WTC11 (cell line): ENCODE results near the gene LIMCH1. TPM values are rescaled to one million over a fixed set of nuclear protein-coding genes. Genes with fewer than 3 reads are reported as not detected.

Experiments
- ATAC-seq: fragments of 200-7000 bp; cut with Tn5 transposase; 2 replicates; pipeline ENCODE4 v1.10.0; 2021; ENCODE audit warnings: mild to moderate bottlenecking, moderate library complexity
- CTCF ChIA-PET: fragments of 300-600 bp; sonication (Branson Sonifier 250); formaldehyde crosslinking; loops from one replicate; lab custom pipeline; 2021; ENCODE audit warnings: antibody characterized with exemption; lab: Charles Lee
- POLR2A ChIA-PET: fragments of 350-600 bp; sonication (Branson Sonifier 250); formaldehyde crosslinking; loops from one replicate; lab custom pipeline; 2021; ENCODE audit warnings: antibody characterized with exemption; lab: Charles Lee
- DNase-seq: peaks from one replicate; pipeline ENCODE4 v3.0.0; 2021; ENCODE audit warnings: low spot score
- H3K27ac Mint-ChIP-seq: 2 replicates; pipeline ENCODE4 v1.8.0; 2021; ENCODE audit warnings: mixed read lengths
- H3K27me3 Mint-ChIP-seq: 2 replicates; pipeline ENCODE4 v1.8.0; 2021; ENCODE audit warnings: low read depth, mild to moderate bottlenecking, moderate library complexity, mixed read lengths
- H3K36me3 Mint-ChIP-seq: 2 replicates; pipeline ENCODE4 v1.8.0; 2021; ENCODE audit warnings: mixed read lengths
- H3K4me1 Mint-ChIP-seq: 2 replicates; pipeline ENCODE4 v1.8.0; 2022; ENCODE audit warnings: mixed read lengths
- H3K4me3 Mint-ChIP-seq: 2 replicates; pipeline ENCODE4 v1.8.0; 2021; ENCODE audit warnings: mild to moderate bottlenecking, moderate library complexity, mixed read lengths
- H3K9me3 Mint-ChIP-seq: 2 replicates; pipeline ENCODE4 v1.8.0; 2021; ENCODE audit warnings: mixed read lengths
- AR ChIP-seq: fragments of 250-450 bp; sonication (Bioruptor Pico); IDR thresholded peaks from 2 replicates; pipeline ENCODE4 v1.9.0; 2021; ENCODE audit warnings: mild to moderate bottlenecking
- CREB1 ChIP-seq: sonication (generic); formaldehyde crosslinking; IDR thresholded peaks from 2 replicates; pipeline ENCODE4 v1.8.0; 2023; ENCODE audit warnings: mild to moderate bottlenecking, missing genetic modification reagents
- EMX1 ChIP-seq: fragments of 250-450 bp; sonication (Bioruptor Pico); IDR thresholded peaks from 2 replicates; pipeline ENCODE4 v1.8.0; 2021; ENCODE audit warnings: mild to moderate bottlenecking
- FOXJ3 ChIP-seq: sonication (generic); formaldehyde crosslinking; IDR thresholded peaks from 2 replicates; pipeline ENCODE4 v1.9.0; 2021; ENCODE audit warnings: missing genetic modification reagents, mild to moderate bottlenecking, borderline replicate concordance
- FOXP1 ChIP-seq: sonication (generic); formaldehyde crosslinking; IDR thresholded peaks from 2 replicates; pipeline ENCODE4 v1.8.0; 2022; ENCODE audit warnings: missing genetic modification reagents, mild to moderate bottlenecking, moderate library complexity, borderline replicate concordance
- HMGA2 ChIP-seq: fragments of 250-450 bp; sonication (Bioruptor Pico); IDR thresholded peaks from 2 replicates; pipeline ENCODE4 v1.4.0; 2021; ENCODE audit warnings: mild to moderate bottlenecking, moderate library complexity
- IRF2 ChIP-seq: sonication (generic); formaldehyde crosslinking; IDR thresholded peaks from 2 replicates; pipeline ENCODE4 v1.8.0; 2022; ENCODE audit warnings: low read depth, missing genetic modification reagents, borderline replicate concordance
- KAT7 ChIP-seq: sonication (generic); formaldehyde crosslinking; IDR thresholded peaks from 2 replicates; pipeline ENCODE4 v1.8.1; 2023; ENCODE audit warnings: missing genetic modification reagents, mild to moderate bottlenecking, borderline replicate concordance
- MAX ChIP-seq: sonication (generic); formaldehyde crosslinking; IDR thresholded peaks from 2 replicates; pipeline ENCODE4 v1.8.0; 2022; ENCODE audit warnings: mild to moderate bottlenecking, missing genetic modification reagents
- SMAD3 ChIP-seq: sonication (generic); formaldehyde crosslinking; IDR thresholded peaks from 2 replicates; pipeline ENCODE4 v1.8.0; 2022; ENCODE audit warnings: missing genetic modification reagents, mild to moderate bottlenecking, borderline replicate concordance
- SMAD4 ChIP-seq: sonication (generic); formaldehyde crosslinking; IDR thresholded peaks from 2 replicates; pipeline ENCODE4 v1.8.0; 2022; ENCODE audit warnings: mild to moderate bottlenecking, missing genetic modification reagents
- SP1 ChIP-seq: sonication (generic); formaldehyde crosslinking; conservative IDR thresholded peaks from 2 replicates; pipeline ENCODE4 v1.8.1; 2022; ENCODE audit warnings: missing genetic modification reagents
- TEAD4 ChIP-seq: sonication (generic); formaldehyde crosslinking; IDR thresholded peaks from 2 replicates; pipeline ENCODE4 v1.8.0; 2022; ENCODE audit warnings: mild to moderate bottlenecking, missing genetic modification reagents
- USF1 ChIP-seq: sonication (generic); formaldehyde crosslinking; IDR thresholded peaks from 2 replicates; pipeline ENCODE4 v1.8.0; 2022; ENCODE audit warnings: mild to moderate bottlenecking, missing genetic modification reagents
- ZBTB43 ChIP-seq: sonication (generic); formaldehyde crosslinking; IDR thresholded peaks from 2 replicates; pipeline ENCODE4 v1.8.1; 2023; ENCODE audit warnings: mild to moderate bottlenecking, missing genetic modification reagents
- ZNF263 ChIP-seq: sonication (generic); formaldehyde crosslinking; IDR thresholded peaks from 2 replicates; pipeline ENCODE4 v1.8.1; 2022; ENCODE audit warnings: low read depth, mild to moderate bottlenecking, moderate library complexity, missing genetic modification reagents
- ZNF512 ChIP-seq: sonication (generic); formaldehyde crosslinking; IDR thresholded peaks from 2 replicates; pipeline ENCODE4 v1.8.1; 2022; ENCODE audit warnings: missing genetic modification reagents, borderline replicate concordance
- total RNA-seq: library from RNA; stranded (reverse); gene quantifications from 3 replicates; pipeline ENCODE4 v1.2.3, GENCODE V29; 2021
- TF ChIP-seq, protein P1 (sequence below): fragments of 250-450 bp; sonication (Bioruptor Pico); IDR thresholded peaks from 2 replicates; pipeline ENCODE4 v2.1.2; 2022; ENCODE audit warnings: mild to moderate bottlenecking, moderate library complexity
- TF ChIP-seq, protein P2 (sequence below): sonication (generic); formaldehyde crosslinking; IDR thresholded peaks from 2 replicates; pipeline ENCODE4 v1.8.1; 2022; ENCODE audit warnings: low read depth, missing genetic modification reagents, borderline replicate concordance
- TF ChIP-seq, protein P3 (sequence below): fragments of 250-450 bp; sonication (Bioruptor Pico); conservative IDR thresholded peaks from 2 replicates; pipeline ENCODE4 v1.9.0; 2021; ENCODE audit warnings: mild to moderate bottlenecking
- TF ChIP-seq, protein P4 (sequence below): sonication (generic); formaldehyde crosslinking; IDR thresholded peaks from 2 replicates; pipeline ENCODE4 v1.8.0; 2022; ENCODE audit warnings: mild to moderate bottlenecking, missing genetic modification reagents

Gene LIMCH1
- total RNA-seq, 1 experiment from 2014 or later, result 0.92 TPM

GRCh38 chr4:41613821-41614220, 75.9 kb downstream of the LIMCH1 start (continued):
- TF ChIP-seq USF1 (CRISPR knock-in tag), result no peak
- TF ChIP-seq, protein P1, sequence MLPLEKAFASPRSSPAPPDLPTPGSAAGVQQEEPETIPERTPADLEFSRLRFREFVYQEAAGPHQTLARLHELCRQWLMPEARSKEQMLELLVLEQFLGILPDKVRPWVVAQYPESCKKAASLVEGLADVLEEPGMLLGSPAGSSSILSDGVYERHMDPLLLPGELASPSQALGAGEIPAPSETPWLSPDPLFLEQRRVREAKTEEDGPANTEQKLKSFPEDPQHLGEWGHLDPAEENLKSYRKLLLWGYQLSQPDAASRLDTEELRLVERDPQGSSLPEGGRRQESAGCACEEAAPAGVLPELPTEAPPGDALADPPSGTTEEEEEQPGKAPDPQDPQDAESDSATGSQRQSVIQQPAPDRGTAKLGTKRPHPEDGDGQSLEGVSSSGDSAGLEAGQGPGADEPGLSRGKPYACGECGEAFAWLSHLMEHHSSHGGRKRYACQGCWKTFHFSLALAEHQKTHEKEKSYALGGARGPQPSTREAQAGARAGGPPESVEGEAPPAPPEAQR (CRISPR knock-in tag), result no peak
- TF ChIP-seq MAX (CRISPR knock-in tag), result no peak
- TF ChIP-seq, protein P2, sequence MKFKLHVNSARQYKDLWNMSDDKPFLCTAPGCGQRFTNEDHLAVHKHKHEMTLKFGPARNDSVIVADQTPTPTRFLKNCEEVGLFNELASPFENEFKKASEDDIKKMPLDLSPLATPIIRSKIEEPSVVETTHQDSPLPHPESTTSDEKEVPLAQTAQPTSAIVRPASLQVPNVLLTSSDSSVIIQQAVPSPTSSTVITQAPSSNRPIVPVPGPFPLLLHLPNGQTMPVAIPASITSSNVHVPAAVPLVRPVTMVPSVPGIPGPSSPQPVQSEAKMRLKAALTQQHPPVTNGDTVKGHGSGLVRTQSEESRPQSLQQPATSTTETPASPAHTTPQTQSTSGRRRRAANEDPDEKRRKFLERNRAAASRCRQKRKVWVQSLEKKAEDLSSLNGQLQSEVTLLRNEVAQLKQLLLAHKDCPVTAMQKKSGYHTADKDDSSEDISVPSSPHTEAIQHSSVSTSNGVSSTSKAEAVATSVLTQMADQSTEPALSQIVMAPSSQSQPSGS (CRISPR knock-in tag), result no peak
- TF ChIP-seq, protein P3, sequence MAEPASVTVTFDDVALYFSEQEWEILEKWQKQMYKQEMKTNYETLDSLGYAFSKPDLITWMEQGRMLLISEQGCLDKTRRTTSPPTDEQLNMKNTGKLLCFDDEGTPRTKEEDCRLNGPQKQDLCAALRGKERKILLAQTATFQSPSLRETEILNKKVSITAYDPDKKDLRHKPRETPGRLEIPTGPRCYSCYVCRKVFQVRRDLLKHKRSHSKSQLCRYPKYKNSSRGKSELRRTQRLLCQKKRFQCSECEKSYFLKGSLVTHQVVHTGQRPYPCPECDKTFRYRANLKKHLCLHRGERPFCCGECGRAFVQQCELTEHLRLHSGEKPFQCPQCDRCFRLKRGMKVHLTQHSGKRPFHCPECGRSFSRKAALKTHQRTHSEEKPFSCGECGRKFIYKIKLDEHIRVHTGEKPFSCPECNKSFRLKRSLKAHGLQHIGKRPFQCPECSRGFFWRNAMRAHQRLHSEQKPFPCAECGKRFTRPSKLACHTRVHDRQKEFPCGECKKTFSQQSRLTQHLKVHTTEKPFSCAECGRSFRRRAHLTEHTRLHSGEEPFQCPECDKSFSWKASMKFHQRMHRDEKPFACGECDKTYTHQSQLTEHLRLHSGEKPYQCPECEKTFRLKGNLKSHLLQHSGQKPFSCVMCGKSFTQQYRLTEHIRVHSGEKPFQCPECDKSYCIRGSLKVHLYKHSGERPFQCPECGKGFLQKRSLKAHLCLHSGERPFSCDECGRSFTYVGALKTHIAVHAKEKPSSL (CRISPR knock-in tag), result no peak
- TF ChIP-seq TEAD4 (CRISPR knock-in tag), result no peak
- TF ChIP-seq IRF2, result no peak

- H3K27ac Mint-ChIP-seq, result no peak overlapping the region
- peaks cover 39% of the 10 kb centered on the region for H3K27me3 Mint-ChIP-seq
- H3K4me1 Mint-ChIP-seq, result peaks cover 39% of the 10 kb centered on the region
- H3K4me3 Mint-ChIP-seq, result no peak overlapping the region
- CTCF ChIA-PET, result interaction anchor here (1.2 kb wide), 1 partner anchor 256 kb away, joined by 3 read pairs; no protein-coding TSS in a partner anchor
- H3K9me3 Mint-ChIP-seq, result no peaks in the 10 kb centered on the region
- H3K36me3 Mint-ChIP-seq, result no peaks in the 10 kb centered on the region
- DNase-seq (no peak), ATAC-seq (no peak)
- POLR2A ChIA-PET, result interaction anchor here (1.6 kb wide), 1 partner anchor 358 kb away, joined by 3 read pairs; the partner anchor contains the start of gene UCHL1
- TF ChIP-seq FOXJ3 (CRISPR knock-in tag) (no peak), SMAD4 (no peak), ZBTB43 (no peak), SMAD3 (CRISPR knock-in tag) (no peak), SP1 (CRISPR knock-in tag) (no peak), ZNF263 (CRISPR knock-in tag) (no peak), CREB1 (CRISPR knock-in tag) (no peak), KAT7 (CRISPR knock-in tag) (no peak), HMGA2 (no peak), EMX1 (CRISPR knock-in tag) (no peak), ZNF512 (CRISPR knock-in tag) (no peak), FOXP1 (CRISPR knock-in tag) (no peak), AR (no peak)
- TF ChIP-seq, protein P4, sequence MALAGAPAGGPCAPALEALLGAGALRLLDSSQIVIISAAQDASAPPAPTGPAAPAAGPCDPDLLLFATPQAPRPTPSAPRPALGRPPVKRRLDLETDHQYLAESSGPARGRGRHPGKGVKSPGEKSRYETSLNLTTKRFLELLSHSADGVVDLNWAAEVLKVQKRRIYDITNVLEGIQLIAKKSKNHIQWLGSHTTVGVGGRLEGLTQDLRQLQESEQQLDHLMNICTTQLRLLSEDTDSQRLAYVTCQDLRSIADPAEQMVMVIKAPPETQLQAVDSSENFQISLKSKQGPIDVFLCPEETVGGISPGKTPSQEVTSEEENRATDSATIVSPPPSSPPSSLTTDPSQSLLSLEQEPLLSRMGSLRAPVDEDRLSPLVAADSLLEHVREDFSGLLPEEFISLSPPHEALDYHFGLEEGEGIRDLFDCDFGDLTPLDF (CRISPR knock-in tag), result no peak
Observed at GRCh38 chr4:41614519-41614918, 76.6 kb downstream of the LIMCH1 start.
